ENCODE measurements around the gene SLC66A2. TPM values are rescaled to one million over a fixed set of nuclear protein-coding genes. Genes with fewer than 3 reads are reported as not detected.

Gene SLC66A2
- total RNA-seq, 1 donor: 23.3 TPM

DNA sequence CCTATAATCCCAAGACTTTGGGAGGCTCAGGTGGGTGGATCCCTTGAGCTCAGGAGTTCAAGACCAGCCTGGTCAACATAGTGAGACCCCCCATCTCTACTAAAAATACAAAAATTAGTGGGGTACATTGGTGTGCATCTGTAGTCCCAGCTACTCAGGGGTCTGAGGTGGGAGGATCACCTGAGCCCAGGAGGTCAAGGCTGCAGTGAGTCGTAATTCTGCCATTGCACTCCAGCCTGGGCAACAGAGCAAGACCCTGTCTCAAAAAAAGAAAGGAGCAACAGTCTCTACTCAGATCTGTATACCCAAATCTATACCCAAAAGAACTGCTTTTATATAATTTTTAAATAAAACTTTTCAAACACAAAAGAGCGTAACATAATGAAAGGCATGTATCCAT is 7.5 kb upstream of the SLC66A2 start:
- TF ChIP-seq CTCF (IDR thresholded peaks at IDR 0.05; ENCODE audit: insufficient read depth, low read depth, low read length): no peak
- DNase-seq (ENCODE audit: low read depth): no peak
- no peak overlapping the region for H3K4me3 ChIP-seq (ENCODE audit: low read depth, low read length)

DNA sequence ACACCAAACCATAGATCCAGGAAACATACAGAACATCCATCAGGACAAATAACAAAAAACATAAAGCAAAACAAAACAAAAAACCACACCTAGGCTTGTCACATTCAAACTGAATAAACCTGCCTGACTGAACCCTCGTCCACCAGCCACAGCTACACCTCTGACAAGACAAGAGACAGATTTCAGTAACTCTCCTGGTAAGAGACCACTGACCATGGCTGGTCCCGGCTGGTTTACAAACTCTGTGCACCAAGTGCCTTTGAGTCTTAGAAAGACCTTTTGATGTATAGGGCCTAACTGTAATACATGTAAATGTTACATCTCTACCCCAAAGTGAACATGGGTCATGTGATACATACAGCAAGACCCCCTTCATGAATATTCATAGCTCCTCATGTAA is 4.8 kb upstream of the SLC66A2 start:
- no peak overlapping the region for H3K4me3 ChIP-seq (ENCODE audit: low read depth, low read length)
- no peak for DNase-seq (ENCODE audit: low read depth)
- TF ChIP-seq CTCF (IDR thresholded peaks at IDR 0.05; ENCODE audit: insufficient read depth, low read depth, low read length): no peak

DNA sequence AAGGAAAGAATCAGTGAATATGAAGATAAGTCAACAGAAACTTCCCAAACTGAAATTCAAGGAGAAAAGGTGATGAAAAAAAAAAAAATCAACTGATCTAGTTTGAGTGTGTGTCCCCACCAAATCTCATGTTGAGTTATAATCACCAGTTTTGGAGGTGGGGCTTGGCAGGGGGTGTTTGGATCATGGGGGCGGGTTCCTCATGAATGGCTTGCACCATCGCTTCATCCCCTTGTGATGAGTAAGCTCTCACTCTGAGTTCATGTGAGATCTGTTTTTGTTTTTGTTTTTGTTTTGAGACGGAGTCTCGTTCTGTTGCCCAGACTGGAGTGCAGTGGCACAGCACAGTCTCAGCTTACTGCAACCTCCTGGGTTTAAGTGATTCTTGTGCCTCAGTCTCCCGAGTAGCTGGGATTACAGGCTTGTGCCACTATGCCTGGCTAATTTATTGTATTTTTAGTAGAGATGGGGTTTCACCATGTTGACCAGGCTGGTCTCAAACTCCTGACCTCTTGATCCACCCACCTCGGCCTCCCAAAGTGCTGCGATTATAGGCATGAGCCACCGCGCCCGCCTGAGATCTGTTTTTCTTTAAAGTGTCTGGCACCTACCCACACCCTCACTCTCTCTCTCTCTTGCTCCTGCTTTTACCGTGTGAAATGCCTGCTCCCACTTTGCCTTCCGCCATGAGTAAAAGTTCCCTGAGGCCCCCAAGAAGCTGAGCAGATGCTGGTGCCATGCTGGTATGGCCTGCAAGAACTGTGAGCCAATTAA is 4.0 kb upstream of the SLC66A2 start:
- TF ChIP-seq CTCF (IDR thresholded peaks at IDR 0.05; ENCODE audit: insufficient read depth, low read depth, low read length): no peak
- DNase-seq (ENCODE audit: low read depth): peak; percentile 64
- H3K4me3 ChIP-seq (ENCODE audit: low read depth, low read length): no peak overlapping the region

DNA sequence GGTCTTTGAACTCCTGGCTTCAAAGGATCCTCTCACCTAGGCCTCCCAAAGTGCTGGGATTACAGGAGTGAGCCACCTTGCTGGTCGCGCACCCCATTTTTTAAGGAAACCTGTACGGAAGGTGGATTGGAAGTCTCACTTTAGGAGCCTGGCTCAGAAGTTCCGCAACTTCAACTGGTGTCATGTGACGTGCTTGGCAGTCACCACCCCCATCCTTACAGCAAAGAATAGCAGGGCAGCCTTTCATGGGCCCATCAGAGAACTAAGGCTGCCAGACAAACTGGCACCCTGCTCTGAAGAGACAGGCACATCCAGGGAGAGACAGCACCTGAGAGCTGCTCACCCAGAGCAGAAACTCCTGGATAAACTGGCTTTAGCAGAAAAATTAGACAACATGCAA is 3.3 kb upstream of the SLC66A2 start:
- DNase-seq (ENCODE audit: low read depth): no peak
- no peak for TF ChIP-seq CTCF (IDR thresholded peaks at IDR 0.05; ENCODE audit: insufficient read depth, low read depth, low read length)
- H3K4me3 ChIP-seq (ENCODE audit: low read depth, low read length): no peak overlapping the region

GRCh38 chr18:79953971-79954651 is 2.7 kb upstream of the SLC66A2 start:
- DNase-seq (ENCODE audit: low read depth): no peak
- TF ChIP-seq CTCF (IDR thresholded peaks at IDR 0.05; ENCODE audit: insufficient read depth, low read depth, low read length): no peak
- no peak overlapping the region for H3K4me3 ChIP-seq (ENCODE audit: low read depth, low read length)

- peak overlapping the region; percentile 17 for H3K4me3 ChIP-seq (ENCODE audit: low read depth, low read length)
- DNase-seq (ENCODE audit: low read depth): no peak
These were observed 1.6 kb upstream of the SLC66A2 start for GRCh38 chr18:79952996-79953559.

More at GRCh38 chr18:79952996-79953559, 1.6 kb upstream of the SLC66A2 start:
- no peak for TF ChIP-seq CTCF (IDR thresholded peaks at IDR 0.05; ENCODE audit: insufficient read depth, low read depth, low read length)

Data from fibroblast of villous mesenchyme (primary cell).